Ascending aorta (tissue), 2 donors: Measurements from ENCODE around the gene LMNTD1. TPM values are rescaled to one million over a fixed set of nuclear protein-coding genes. Genes with fewer than 3 reads are reported as not detected.
A peak's percentile ranks its signal among the peaks of the same experiment; 100 is the strongest.

ENCODE experiments used
- DNase-seq, 2 donors: peaks; one replicate each; pipeline ENCODE4 v3.0.0-alpha.2; 2019; ENCODE audit warnings: low spot score in 2 of 2
- H3K27ac ChIP-seq, 2 donors: fragments of 200-600 bp; sonication (generic); one replicate each; pipeline ENCODE4 v1.5.1; 2016 to 2017; ENCODE audit warnings: mild to moderate bottlenecking in 1 of 2
- H3K27me3 ChIP-seq: fragments of 200-600 bp; sonication (generic); one replicate; pipeline ENCODE4 v1.5.1; 2017
- H3K36me3 ChIP-seq, 2 donors: fragments of 200-600 bp; sonication (generic); one replicate each; pipeline ENCODE4 v1.5.1; 2016
- H3K4me1 ChIP-seq, 2 donors: fragments of 200-600 bp; sonication (generic); one replicate each; pipeline ENCODE4 v1.5.1; 2016 to 2017; ENCODE audit warnings: mild to moderate bottlenecking in 1 of 2
- H3K4me3 ChIP-seq, 2 donors: fragments of 200-600 bp; sonication (generic); one replicate each; pipeline ENCODE4 v1.5.1; 2016 to 2017; ENCODE audit warnings: mild to moderate bottlenecking in 1 of 2
- H3K9me3 ChIP-seq, 2 donors: fragments of 200-600 bp; sonication (generic); one replicate each; pipeline ENCODE4 v1.5.1; 2016
- intact Hi-C: fragments of 100-400 bp; cut with DNase I; formaldehyde crosslinking; loops from one replicate; pipeline ENCODE4 v1.15.1; 2023
- total RNA-seq: library from RNA; depleted of rRNA; stranded (reverse); fragments of >200 nt; gene quantifications from one replicate; pipeline ENCODE4 v1.1.0, GENCODE V29; 2016
- TF ChIP-seq, protein P1 (sequence below), 3 experiments: fragments of 200-600 bp in 2 of 3; fragments of 450-650 bp in 1 of 3; sonication (generic) in 2 of 3; IDR thresholded peaks; one replicate each; pipeline ENCODE4 v1.5.1; 2016 to 2019; ENCODE audit warnings: antibody characterized with exemption in 3 of 3, mild to moderate bottlenecking in 1 of 3, moderate library complexity in 1 of 3

The LMNTD1 gene
- total RNA-seq, 1 donor from 2014 or later, result not detected

DNA sequence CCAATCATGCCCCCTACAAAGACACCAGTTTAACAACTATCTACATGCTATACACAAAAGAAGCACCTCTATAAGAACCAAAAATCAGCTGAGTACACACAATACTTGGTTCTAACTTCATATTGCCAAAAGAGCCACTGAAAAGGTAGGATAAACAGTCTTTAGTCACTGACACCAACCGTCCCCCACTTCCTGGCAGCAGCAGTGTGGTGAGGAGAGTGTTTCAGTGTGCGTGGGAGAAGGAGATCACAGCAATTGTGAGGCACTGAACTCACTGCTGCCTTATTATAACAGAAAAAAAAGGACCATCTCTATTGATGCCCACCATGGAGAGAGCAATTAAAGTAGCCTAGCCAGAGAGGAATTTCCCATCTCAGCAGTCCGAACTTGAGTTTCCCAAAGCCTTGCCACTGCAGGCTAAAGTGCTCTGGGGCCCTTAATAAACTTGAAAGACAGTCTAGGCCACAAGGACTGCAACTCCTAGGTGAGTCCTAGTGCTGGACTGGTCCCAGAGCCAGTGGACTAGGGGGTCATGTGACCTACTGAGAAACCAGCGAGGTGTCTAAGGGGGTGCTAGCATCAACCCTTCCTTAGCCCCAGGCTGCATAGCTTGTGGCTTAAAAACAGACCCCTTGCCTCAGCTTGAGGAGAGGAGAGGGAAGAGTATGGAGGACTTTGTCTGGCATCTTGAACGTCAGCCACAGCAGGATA lies 37.1 kb upstream of the LMNTD1 start:
- Histone ChIP-seq H3K4me1 (no peaks in the 10 kb centered on the region), H3K9me3 (no peaks in the 10 kb centered on the region), H3K27me3 (no peaks in the 10 kb centered on the region), H3K4me3 (no peak overlapping the region), H3K27ac (no peak overlapping the region), H3K36me3 (no peaks in the 10 kb centered on the region)
- no peak for DNase-seq
- TF ChIP-seq, protein P1, sequence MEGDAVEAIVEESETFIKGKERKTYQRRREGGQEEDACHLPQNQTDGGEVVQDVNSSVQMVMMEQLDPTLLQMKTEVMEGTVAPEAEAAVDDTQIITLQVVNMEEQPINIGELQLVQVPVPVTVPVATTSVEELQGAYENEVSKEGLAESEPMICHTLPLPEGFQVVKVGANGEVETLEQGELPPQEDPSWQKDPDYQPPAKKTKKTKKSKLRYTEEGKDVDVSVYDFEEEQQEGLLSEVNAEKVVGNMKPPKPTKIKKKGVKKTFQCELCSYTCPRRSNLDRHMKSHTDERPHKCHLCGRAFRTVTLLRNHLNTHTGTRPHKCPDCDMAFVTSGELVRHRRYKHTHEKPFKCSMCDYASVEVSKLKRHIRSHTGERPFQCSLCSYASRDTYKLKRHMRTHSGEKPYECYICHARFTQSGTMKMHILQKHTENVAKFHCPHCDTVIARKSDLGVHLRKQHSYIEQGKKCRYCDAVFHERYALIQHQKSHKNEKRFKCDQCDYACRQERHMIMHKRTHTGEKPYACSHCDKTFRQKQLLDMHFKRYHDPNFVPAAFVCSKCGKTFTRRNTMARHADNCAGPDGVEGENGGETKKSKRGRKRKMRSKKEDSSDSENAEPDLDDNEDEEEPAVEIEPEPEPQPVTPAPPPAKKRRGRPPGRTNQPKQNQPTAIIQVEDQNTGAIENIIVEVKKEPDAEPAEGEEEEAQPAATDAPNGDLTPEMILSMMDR (IDR thresholded peaks at IDR 0.05), result no peak
- intact Hi-C loops, result no loop called here

DNA sequence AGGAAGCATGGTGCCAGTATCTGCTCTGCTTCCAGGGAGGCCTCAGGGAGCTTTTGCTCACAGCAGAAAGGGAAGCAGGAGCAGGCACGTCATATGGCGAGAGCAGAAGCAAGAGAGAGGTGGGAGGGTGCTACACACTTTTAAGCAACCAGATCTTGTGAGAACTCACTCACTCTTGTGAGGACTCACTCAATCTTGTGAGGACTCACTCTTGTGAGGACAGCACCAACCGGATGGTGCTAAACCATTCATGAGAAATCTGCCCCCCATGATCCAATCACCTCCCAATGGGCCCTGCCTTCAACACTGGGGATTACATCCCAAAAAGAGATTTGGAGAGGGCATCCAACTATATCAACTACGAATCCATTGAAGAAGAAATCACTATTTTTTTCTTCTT lies 34.3 kb upstream of the LMNTD1 start:
- no peak for DNase-seq
- Histone ChIP-seq H3K36me3 (no peaks in the 10 kb centered on the region), H3K27me3 (no peaks in the 10 kb centered on the region), H3K27ac (no peak overlapping the region), H3K9me3 (no peaks in the 10 kb centered on the region), H3K4me3 (no peak overlapping the region), H3K4me1 (no peaks in the 10 kb centered on the region)
- TF ChIP-seq, protein P1 (IDR thresholded peaks at IDR 0.05), result no peak
- intact Hi-C loops, result loop anchor here (10.0 kb wide), 1 partner anchor 427 kb away; no protein-coding TSS in a partner anchor

DNA sequence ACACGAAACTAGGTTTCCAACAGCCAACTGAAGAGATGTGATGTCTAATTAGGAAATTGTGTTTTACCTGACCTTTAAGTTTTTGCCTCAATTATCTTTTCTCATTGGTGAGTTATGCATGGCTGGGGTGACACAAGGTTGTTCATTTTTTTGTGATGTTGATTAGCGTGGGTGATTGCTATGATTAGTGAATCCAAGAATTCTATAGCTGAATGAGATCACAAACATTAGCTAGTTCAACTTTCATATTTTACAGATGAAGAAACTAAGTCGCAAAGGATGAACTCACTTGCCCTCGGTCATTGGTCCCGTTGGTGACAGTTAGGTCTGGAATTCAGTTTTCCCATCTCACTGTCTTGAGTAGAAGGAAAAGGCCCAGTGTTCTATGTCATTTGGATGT lies 32.6 kb upstream of the LMNTD1 start:
- no peak overlapping the region for H3K4me3 ChIP-seq
- H3K4me1 ChIP-seq, result no peaks in the 10 kb centered on the region
- no peak for DNase-seq
- no peaks in the 10 kb centered on the region for H3K27me3 ChIP-seq
- H3K27ac ChIP-seq, result no peak overlapping the region
- intact Hi-C loops, result loop anchor here (10.0 kb wide), 1 partner anchor 429 kb away; no protein-coding TSS in a partner anchor
- no peaks in the 10 kb centered on the region for H3K36me3 ChIP-seq
- TF ChIP-seq, protein P1 (IDR thresholded peaks at IDR 0.05), result no peak
- H3K9me3 ChIP-seq, result no peaks in the 10 kb centered on the region

DNA sequence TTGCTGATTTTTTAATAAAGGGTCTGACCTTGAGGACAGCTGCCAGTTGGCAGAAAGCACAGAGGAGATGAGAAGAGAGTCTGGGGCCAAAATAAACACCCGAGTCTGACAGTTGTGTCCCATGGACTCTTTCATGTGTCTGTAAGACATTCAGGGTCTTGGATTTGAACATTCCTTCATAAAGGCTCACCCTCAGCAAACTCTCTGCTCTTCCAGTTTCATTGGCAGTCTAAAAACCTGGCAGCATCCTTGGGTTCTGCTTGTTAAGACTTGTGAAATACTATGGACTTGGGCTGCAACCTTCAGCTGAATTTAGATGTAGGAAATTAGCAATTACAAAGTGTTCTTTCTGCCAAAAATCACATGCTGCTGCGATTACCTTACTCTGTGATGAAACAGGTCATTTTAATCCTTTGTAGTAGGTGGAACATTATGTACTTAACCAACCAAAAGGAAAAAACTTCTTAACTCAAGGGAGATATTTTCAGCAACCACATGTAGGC lies 32.0 kb upstream of the LMNTD1 start:
- Histone ChIP-seq H3K27ac (no peak overlapping the region), H3K9me3 (no peaks in the 10 kb centered on the region), H3K36me3 (no peaks in the 10 kb centered on the region), H3K27me3 (no peaks in the 10 kb centered on the region), H3K4me3 (no peak overlapping the region), H3K4me1 (no peaks in the 10 kb centered on the region)
- intact Hi-C loops, result loop anchor here (10.0 kb wide), 1 partner anchor 430 kb away; no protein-coding TSS in a partner anchor
- DNase-seq, result peak in 1 of 2 donors; percentile 69
- TF ChIP-seq, protein P1 (IDR thresholded peaks at IDR 0.05), result no peak

DNA sequence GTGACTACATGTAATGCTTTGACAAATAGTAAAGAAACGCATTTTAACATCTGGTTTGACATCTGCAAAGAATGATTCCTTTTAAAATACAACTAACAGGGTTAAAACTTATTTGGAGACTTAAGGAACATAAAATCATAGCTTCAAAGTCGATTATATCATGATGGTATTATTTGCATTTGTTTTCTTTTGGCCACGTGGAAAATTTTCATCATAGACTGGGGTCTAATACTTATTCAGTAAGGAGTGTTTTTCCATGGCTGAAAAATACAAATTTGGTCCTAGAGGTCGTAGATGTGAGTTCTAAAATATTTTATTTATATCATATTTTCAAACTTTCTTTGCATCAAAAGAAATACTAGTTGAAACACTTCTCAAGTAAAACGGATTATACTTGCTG lies 31.5 kb upstream of the LMNTD1 start:
- no peaks in the 10 kb centered on the region for H3K27me3 ChIP-seq
- no peaks in the 10 kb centered on the region for H3K36me3 ChIP-seq
- intact Hi-C loops, result loop anchor here (10.0 kb wide), 1 partner anchor 430 kb away; no protein-coding TSS in a partner anchor
- H3K9me3 ChIP-seq, result no peaks in the 10 kb centered on the region
- no peak overlapping the region for H3K27ac ChIP-seq
- no peaks in the 10 kb centered on the region for H3K4me1 ChIP-seq
- TF ChIP-seq, protein P1 (IDR thresholded peaks at IDR 0.05), result no peak
- DNase-seq, result no peak
- H3K4me3 ChIP-seq, result no peak overlapping the region
